Gastrocnemius medialis (tissue), 4 donors: ENCODE data around the gene SPOCK1. TPM values are rescaled to one million over a fixed set of nuclear protein-coding genes. Genes with fewer than 3 reads are reported as not detected.
"Not testable (repeated sequence)": the region's sequence is repeated elsewhere in the genome, so short reads cannot be mapped to it uniquely, and the experiment has no call there.

ENCODE experiments used
- ATAC-seq, 2 donors: fragments of 150-250 bp; one replicate each; pipeline ENCODE4 v1.9.1; 2016
- DNase-seq, 2 donors: peaks; one replicate each; pipeline ENCODE4 v3.0.0-alpha.2; 2019
- H3K27ac ChIP-seq, 4 donors: fragments of 200-600 bp; sonication (generic); 1 replicate in 1 of 4; 2 replicates in 3 of 4; pipeline ENCODE4 v1.5.1; 2016 to 2018; ENCODE audit warnings: mild to moderate bottlenecking in 2 of 4, moderate library complexity in 1 of 4
- H3K27me3 ChIP-seq, 3 donors: fragments of 200-600 bp; sonication (generic) in 2 of 3; 1 replicate in 1 of 3; 2 replicates in 2 of 3; pipeline versions ENCODE4 v1.5.1 to v1.6.0; 2016 to 2019; ENCODE audit warnings: mild to moderate bottlenecking in 1 of 3, moderate library complexity in 1 of 3
- H3K36me3 ChIP-seq, 2 donors: fragments of 200-600 bp; sonication (generic) in 1 of 2; one replicate each; pipeline ENCODE4 v1.5.1; 2017 to 2018
- H3K4me1 ChIP-seq, 2 donors: fragments of 200-600 bp; sonication (generic) in 1 of 2; one replicate each; pipeline ENCODE4 v1.5.1; 2016 to 2017; ENCODE audit warnings: mild to moderate bottlenecking in 2 of 2
- H3K4me3 ChIP-seq, 4 donors: fragments of 200-600 bp; sonication (generic) in 3 of 4; 1 replicate in 1 of 4; 2 replicates in 3 of 4; pipeline ENCODE4 v1.5.1; 2016 to 2019; ENCODE audit warnings: mild to moderate bottlenecking in 2 of 4
- H3K9me3 ChIP-seq, 3 donors: fragments of 200-600 bp; sonication (generic) in 2 of 3; 1 replicate in 1 of 3; 2 replicates in 2 of 3; pipeline ENCODE4 v1.5.1; 2016 to 2019
- POLR2A ChIP-seq, 2 donors: fragments of 450-650 bp; IDR thresholded peaks; one replicate each; pipeline ENCODE4 v1.6.1; 2017; ENCODE audit warnings: antibody characterized with exemption in 2 of 2, mild to moderate bottlenecking in 2 of 2, moderate library complexity in 2 of 2
- in situ Hi-C, 4 donors: fragments of 200-750 bp; cut with MboI; loops; one replicate each; pipeline versions ENCODE4 v1.15.0 to v1.8.0; 2017; ENCODE audit warnings: low sequenced_read_pairs in 4 of 4
- intact Hi-C: fragments of 100-400 bp; cut with DNase I; formaldehyde crosslinking; loops from one replicate; pipeline ENCODE4 v1.15.1; 2023; ENCODE audit warnings: low total_unique reads
- total RNA-seq, 4 donors: library from RNA; depleted of rRNA; stranded (reverse); fragments of >200 nt; gene quantifications; one replicate each; pipeline versions ENCODE4 v1.1.0 to v1.2.3, GENCODE V29; 2016
- TF ChIP-seq, protein P1 (sequence below), 5 experiments: fragments of 450-650 bp in 3 of 5; fragments of 200-600 bp in 2 of 5; sonication (generic) in 2 of 5; IDR thresholded peaks in 4 of 5; conservative IDR thresholded peaks in 1 of 5; 1 replicate in 4 of 5; 2 replicates in 1 of 5; pipeline ENCODE4 v1.5.1; 2016 to 2019; ENCODE audit warnings: antibody characterized with exemption in 5 of 5, mild to moderate bottlenecking in 3 of 5, moderate library complexity in 3 of 5

Gene SPOCK1
- 10 to 100 TPM in 3 of 4 donors, 1 to 10 TPM in 1; 5.8 to 33.8 (median 25.3) TPM for total RNA-seq

- H3K4me3 ChIP-seq: peak within 1 kb of the TSS; percentile 49 to 69 (median 62)
- TF ChIP-seq, protein P1, sequence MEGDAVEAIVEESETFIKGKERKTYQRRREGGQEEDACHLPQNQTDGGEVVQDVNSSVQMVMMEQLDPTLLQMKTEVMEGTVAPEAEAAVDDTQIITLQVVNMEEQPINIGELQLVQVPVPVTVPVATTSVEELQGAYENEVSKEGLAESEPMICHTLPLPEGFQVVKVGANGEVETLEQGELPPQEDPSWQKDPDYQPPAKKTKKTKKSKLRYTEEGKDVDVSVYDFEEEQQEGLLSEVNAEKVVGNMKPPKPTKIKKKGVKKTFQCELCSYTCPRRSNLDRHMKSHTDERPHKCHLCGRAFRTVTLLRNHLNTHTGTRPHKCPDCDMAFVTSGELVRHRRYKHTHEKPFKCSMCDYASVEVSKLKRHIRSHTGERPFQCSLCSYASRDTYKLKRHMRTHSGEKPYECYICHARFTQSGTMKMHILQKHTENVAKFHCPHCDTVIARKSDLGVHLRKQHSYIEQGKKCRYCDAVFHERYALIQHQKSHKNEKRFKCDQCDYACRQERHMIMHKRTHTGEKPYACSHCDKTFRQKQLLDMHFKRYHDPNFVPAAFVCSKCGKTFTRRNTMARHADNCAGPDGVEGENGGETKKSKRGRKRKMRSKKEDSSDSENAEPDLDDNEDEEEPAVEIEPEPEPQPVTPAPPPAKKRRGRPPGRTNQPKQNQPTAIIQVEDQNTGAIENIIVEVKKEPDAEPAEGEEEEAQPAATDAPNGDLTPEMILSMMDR (IDR thresholded peaks at IDR 0.05 in 4 of 5, conservative IDR thresholded peaks at IDR 0.05 in 1 of 5): peak in 4 of 5 experiments; percentile 85 to 93 (median 89)
- peak; percentile 65 to 83 for TF ChIP-seq POLR2A (IDR thresholded peaks at IDR 0.05)
- intact Hi-C loops (loop anchor here (1.0 to 5.0 kb wide), 5 partner anchors 112 to 696 kb away; partner anchors contain the start of gene HNRNPA0), in situ Hi-C loops (loop anchor here in 2 of 4 donors (25.0 kb wide), 2 partner anchors 287 to 687 kb away; no protein-coding TSS in a partner anchor)
- ATAC-seq (peak; percentile 84 to 88), DNase-seq (peak in 1 of 2 donors; percentile 54)
- no peaks in the 10 kb centered on the region for H3K36me3 ChIP-seq
- H3K4me1 ChIP-seq: no peaks in the 10 kb centered on the region
- H3K9me3 ChIP-seq: no peaks in the 10 kb centered on the region
- peak within 1 kb of the TSS in 2 of 4 donors; percentile 57 to 75 for H3K27ac ChIP-seq
- H3K27me3 ChIP-seq: no peaks in the 10 kb centered on the region
These were observed at the start of gene SPOCK1 for GRCh38 chr5:137498736-137499505. SPOCK1 (minus strand) TSS chr5:137499326.

DNA sequence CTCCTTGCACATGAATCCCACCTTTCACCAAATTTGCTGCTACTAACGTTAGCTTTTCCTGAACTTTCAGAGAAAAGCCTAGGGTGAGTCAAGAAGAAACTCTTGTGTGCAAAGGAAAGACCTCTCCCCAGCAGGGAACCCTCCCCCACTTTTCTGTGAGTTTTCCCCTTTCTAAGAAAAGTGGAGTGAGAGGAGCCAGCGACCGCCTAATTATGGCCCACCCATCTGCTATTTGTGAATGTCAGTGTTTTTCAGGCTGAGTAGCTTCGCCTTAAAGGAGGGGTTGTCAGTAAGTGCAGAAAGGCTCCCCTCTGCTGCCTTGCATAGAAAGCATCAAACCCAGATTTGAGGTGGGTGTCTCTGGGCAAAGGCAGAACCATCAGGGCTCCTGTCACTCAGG is 46.8 kb upstream of the SPOCK1 start:
- ATAC-seq: no peak
- H3K27ac ChIP-seq: no peak overlapping the region
- intact Hi-C loops (no loop called here), in situ Hi-C loops (no loop called here)
- no peak for TF ChIP-seq POLR2A (IDR thresholded peaks at IDR 0.05)
- TF ChIP-seq, protein P1 (IDR thresholded peaks at IDR 0.05 in 4 of 5, conservative IDR thresholded peaks at IDR 0.05 in 1 of 5): no peak
- no peaks in the 10 kb centered on the region for H3K9me3 ChIP-seq
- H3K4me1 ChIP-seq: no peaks in the 10 kb centered on the region
- no peaks in the 10 kb centered on the region for H3K27me3 ChIP-seq
- no peak overlapping the region for H3K4me3 ChIP-seq
- no peak for DNase-seq
- H3K36me3 ChIP-seq: no peaks in the 10 kb centered on the region

DNA sequence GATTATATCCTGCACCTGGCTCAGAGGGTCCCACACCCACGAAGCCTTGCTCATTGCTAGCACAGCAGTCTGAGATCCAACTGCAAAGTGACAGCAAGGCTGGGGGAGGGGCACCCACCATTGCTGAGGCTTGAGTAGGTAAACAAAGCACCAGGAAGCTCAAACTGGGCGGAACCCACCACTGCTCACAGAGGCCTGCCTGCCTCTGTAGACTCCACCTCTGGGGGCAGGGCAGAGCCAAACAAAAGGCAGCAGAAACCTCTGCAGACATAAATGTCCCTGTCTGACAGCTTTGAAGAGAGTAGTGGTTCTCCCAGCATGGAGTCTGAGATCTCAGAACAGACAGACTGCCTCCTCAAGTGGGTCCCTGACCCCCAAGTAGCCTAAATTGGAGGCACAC is 36.3 kb upstream of the SPOCK1 start:
- ATAC-seq, H3K36me3 ChIP-seq, intact Hi-C loops, in situ Hi-C loops, DNase-seq, H3K9me3 ChIP-seq, H3K4me1 ChIP-seq, H3K27me3 ChIP-seq, H3K27ac ChIP-seq, H3K4me3 ChIP-seq: not testable (repeated sequence)

- no peak for ATAC-seq
- intact Hi-C loops: no loop called here
- Histone ChIP-seq H3K27me3 (peaks cover 0 to 2% (median 0%) of the 10 kb centered on the region in 3 donors), H3K4me1 (no peaks in the 10 kb centered on the region), H3K36me3 (no peaks in the 10 kb centered on the region), H3K4me3 (no peak overlapping the region), H3K27ac (no peak overlapping the region), H3K9me3 (no peaks in the 10 kb centered on the region)
- in situ Hi-C loops: no loop called here
- DNase-seq: no peak
- no peak for TF ChIP-seq POLR2A (IDR thresholded peaks at IDR 0.05)
- TF ChIP-seq, protein P1 (IDR thresholded peaks at IDR 0.05 in 4 of 5, conservative IDR thresholded peaks at IDR 0.05 in 1 of 5): no peak
These were observed 34.8 kb upstream of the SPOCK1 start for GRCh38 chr5:137533963-137534362.

DNA sequence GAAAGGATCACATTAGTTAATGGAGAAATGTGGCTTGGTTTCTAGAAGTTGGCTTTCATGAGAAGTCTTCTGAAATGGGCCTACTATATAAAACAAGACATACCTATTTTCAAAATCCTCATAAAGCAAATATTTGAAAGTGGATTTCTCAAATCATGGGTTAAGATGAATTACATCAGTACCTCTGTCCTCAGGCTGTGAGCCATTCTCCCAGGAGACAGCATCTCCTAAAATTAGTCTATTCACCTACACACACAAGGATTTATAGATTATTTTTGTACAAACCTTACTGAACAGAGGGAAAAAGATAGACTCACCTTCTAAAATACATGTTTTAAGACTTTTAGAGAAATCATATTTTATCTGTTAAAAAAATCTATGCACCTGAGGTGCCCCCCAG is 32.1 kb upstream of the SPOCK1 start:
- TF ChIP-seq, protein P1 (IDR thresholded peaks at IDR 0.05 in 4 of 5, conservative IDR thresholded peaks at IDR 0.05 in 1 of 5): no peak
- TF ChIP-seq POLR2A (IDR thresholded peaks at IDR 0.05): no peak
- no peak overlapping the region for H3K27ac ChIP-seq
- H3K4me3 ChIP-seq: no peak overlapping the region
- H3K27me3 ChIP-seq: peaks cover 0 to 2% (median 0%) of the 10 kb centered on the region in 3 donors
- in situ Hi-C loops (no loop called here), intact Hi-C loops (no loop called here)
- no peaks in the 10 kb centered on the region for H3K9me3 ChIP-seq
- ATAC-seq (no peak), DNase-seq (no peak)
- no peaks in the 10 kb centered on the region for H3K4me1 ChIP-seq
- H3K36me3 ChIP-seq: no peaks in the 10 kb centered on the region
